Measurements from ENCODE around the gene GPR27.

Gene GPR27

DNA sequence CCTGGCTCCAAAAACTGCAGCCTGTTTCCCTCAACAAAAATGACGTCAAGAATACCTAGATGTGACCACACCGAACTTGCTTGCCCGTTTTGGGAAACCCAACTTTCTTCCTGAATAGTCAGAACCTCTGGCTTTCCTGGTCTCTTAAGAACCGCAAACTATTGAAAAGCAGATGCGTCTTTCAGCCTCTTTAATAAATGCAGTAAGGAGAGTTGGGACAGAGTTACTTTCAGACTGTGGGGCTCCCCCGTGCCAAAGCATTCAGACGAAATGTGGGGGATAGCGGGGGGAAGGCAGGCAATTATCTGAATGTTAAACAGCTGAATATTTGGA, 32.5 kb downstream of the GPR27 start:
- DNase-seq (ENCODE audit: low read depth) = no peak

GRCh38 chr3:71786551-71786950, 32.9 kb downstream of the GPR27 start:
- no peak for DNase-seq (ENCODE audit: low read depth)

DNA sequence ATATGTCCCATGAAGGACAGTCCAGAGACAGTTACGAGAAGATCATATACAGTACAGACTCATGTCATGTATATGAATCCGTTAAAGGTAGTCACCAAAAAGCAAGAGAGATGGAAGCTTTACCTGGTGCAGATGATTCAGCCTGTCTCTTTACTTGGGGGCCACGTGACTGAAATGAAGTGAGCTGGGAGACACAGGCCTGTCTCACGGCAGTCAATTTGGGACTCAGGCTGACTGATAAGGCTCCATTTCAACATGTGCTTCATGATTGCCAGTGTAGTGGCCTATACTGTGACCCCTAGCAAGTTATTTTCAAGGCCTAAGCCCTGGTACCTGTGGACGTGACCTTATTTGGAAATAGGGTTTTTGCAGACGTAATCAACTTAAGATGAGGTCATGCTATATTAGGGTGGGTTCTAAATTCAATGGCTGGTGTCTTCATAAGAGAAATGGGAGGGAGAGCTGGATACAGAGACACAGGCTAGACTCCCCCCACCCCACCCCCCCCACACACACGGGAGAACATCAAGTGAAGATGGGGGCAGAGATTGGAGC, 34.3 kb downstream of the GPR27 start:
- DNase-seq (ENCODE audit: low read depth) = no peak

- DNase-seq (ENCODE audit: low read depth) = no peak
Observed at GRCh38 chr3:71789922-71790321, 36.3 kb downstream of the GPR27 start.

DNA sequence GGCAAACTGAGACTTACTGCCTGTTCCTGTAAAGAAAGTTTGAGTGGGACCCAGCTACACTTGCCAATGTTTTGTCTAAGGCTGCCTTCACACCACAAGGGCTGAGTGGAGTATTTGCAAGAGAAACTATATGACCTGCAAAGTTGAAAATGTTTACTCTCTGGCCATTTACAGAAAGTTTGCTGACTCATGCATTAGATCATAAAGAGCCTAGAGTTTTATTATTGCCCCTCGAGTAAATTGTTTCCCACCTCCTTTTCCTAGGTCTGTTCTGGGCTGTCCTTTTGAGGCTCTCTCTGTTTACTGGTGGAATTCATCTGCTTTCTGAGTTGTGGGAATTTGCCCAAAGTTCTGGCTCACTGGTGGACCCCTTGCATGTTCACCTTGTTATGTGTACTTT, 38.0 kb downstream of the GPR27 start:
- DNase-seq (ENCODE audit: low read depth) = no peak

DNA sequence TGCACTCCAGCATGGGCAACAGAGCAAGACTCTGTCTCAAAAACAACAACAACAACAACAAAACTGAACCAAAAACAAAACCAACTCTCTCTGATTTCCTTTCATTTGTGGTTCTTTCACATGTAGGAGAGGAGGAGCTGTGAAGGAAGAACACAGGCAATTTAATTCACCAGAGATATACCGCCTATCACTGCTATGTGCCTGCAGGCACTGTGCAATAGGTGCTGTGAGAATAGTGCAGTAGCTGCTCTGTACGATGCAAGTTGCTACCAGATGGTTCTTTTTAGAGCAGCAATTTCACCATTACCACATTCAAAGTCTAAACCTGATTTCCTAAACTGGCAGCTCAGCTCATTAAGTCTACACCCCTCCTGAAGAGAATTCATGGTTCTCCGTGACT, 42.6 kb downstream of the GPR27 start:
- DNase-seq (ENCODE audit: low read depth) = no peak

GRCh38 chr3:71797455-71797854, 43.8 kb downstream of the GPR27 start:
- DNase-seq (ENCODE audit: low read depth) = no peak

GRCh38 chr3:71800023-71800422, 46.4 kb downstream of the GPR27 start:
- no peak for DNase-seq (ENCODE audit: low read depth)

DNA sequence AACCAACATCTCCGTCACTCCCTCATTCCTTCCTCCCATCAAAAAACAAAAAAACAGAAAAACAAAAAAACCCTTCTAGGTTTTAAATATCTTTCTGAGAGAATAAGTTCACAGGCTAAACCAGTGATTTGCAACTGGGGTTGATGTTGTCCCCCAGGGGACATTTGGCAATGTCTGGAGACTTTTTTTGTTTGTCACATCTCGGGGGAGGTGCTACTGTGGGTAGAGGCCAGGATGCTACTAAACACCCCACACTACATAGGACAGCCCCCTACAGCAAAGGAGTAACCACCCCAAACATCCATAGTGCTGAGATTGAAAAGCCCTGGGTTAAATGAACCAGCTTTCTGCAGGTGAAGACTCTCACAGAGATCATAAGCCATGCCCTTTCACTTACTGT, 48.3 kb downstream of the GPR27 start:
- DNase-seq (ENCODE audit: low read depth) = no peak

GRCh38 chr3:71803248-71803647, 49.6 kb downstream of the GPR27 start:
- DNase-seq (ENCODE audit: low read depth) = no peak

GRCh38 chr3:71805199-71805598, 51.5 kb downstream of the GPR27 start:
- no peak for DNase-seq (ENCODE audit: low read depth)

DNA sequence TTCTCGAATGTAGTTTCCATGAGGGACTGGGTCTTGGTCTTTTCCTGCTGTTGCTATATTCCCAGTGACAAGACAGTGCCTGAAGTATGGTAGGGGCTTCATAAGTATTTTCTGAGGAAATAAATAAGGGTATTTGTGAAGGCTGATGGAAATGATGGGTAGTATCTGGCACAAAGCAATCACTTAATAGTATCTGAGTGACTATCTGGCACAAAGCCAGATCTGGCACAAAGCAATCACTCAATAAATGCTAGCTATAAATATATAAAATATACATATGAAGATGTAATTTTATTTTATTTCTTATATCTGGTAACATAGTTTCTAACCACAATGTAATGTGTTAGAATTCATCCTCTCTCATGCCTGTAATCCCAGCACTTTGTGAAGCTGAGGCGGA, 52.0 kb downstream of the GPR27 start:
- DNase-seq (ENCODE audit: low read depth) = no peak

All from T follicular helper cell (primary cell).